Spinal cord (tissue), 10 donors: ENCODE results near the gene LNX1. TPM values are rescaled to one million over a fixed set of nuclear protein-coding genes. Genes with fewer than 3 reads are reported as not detected.

ENCODE experiments used
- DNase-seq, 6 donors: peaks; one replicate each; pipeline versions ENCODE4 v3.0.0 to v3.0.0-alpha.2; 2013 to 2015; ENCODE audit warnings: low spot score in 6 of 6, low read depth in 4 of 6
- H3K27ac ChIP-seq: one replicate; pipeline ENCODE4 v1.5.1; 2013; ENCODE audit warnings: low read depth, low read length, control low read depth
- H3K27me3 ChIP-seq: one replicate; pipeline ENCODE4 v1.6.1; 2013; ENCODE audit warnings: low read length; ENCODE audit not compliant: control insufficient read depth, insufficient read depth
- H3K36me3 ChIP-seq: one replicate; pipeline ENCODE4 v1.6.1; 2013; ENCODE audit warnings: low read length; ENCODE audit not compliant: control insufficient read depth, insufficient read depth
- H3K4me1 ChIP-seq: one replicate; pipeline ENCODE4 v1.6.1; 2013; ENCODE audit warnings: low read length; ENCODE audit not compliant: control insufficient read depth, insufficient read depth
- H3K4me3 ChIP-seq: one replicate; pipeline ENCODE4 v1.5.1; 2013; ENCODE audit warnings: low read depth, low read length, control low read depth
- H3K9me3 ChIP-seq: one replicate; pipeline ENCODE4 v1.6.1; 2013; ENCODE audit warnings: low read length; ENCODE audit not compliant: control insufficient read depth, insufficient read depth
- WGBS: methylation state at CpG from one replicate; pipeline ENCODE4 v1.1.5; 2013; ENCODE audit warnings: missing lambda C conversion rate; ENCODE audit not compliant: insufficient coverage; 5-methylcytosine and 5-hydroxymethylcytosine counted together
- polyA plus RNA-seq, 2 donors: library from polyadenylated mRNA; unstranded; fragments of 120-200 nt; gene quantifications; one replicate each; pipeline ENCODE4 v1.2.1, GENCODE V29; 2013; ENCODE audit not compliant: insufficient read length in 2 of 2
- total RNA-seq, 2 donors: library from RNA; depleted of rRNA in 1 of 2; stranded (reverse); fragments of 120-200 nt in 1 of 2; fragments of >200 nt in 1 of 2; gene quantifications; one replicate each; pipeline versions ENCODE4 v1.2.3 to v1.2.4, GENCODE V29; 2013 to 2014
- donor health status: healthy.

Gene LNX1
- total and polyA plus RNA-seq, 4 donors, result 7.6 to 13.3 (median 11.0) TPM

GRCh38 chr4:53592686-53593501 lies 1.6 kb upstream of the LNX1 start:
- Histone ChIP-seq H3K36me3 (no peaks in the 10 kb centered on the region), H3K27me3 (peaks cover 11% of the 10 kb centered on the region), H3K4me1 (peaks cover 11% of the 10 kb centered on the region), H3K27ac (no peak overlapping the region), H3K4me3 (peak overlapping the region; percentile 6), H3K9me3 (no peaks in the 10 kb centered on the region)
- WGBS, result 14% methylated on average over 9 of the region's 20 CpGs
- no peak for DNase-seq

GRCh38 chr4:53592122-53592521 lies 836 bp upstream of the LNX1 start:
- H3K36me3 ChIP-seq, result no peaks in the 10 kb centered on the region
- no peak overlapping the region for H3K4me3 ChIP-seq
- H3K27me3 ChIP-seq, result peaks cover 11% of the 10 kb centered on the region
- H3K27ac ChIP-seq, result no peak overlapping the region
- H3K4me1 ChIP-seq, result peaks cover 11% of the 10 kb centered on the region
- no peak for DNase-seq
- H3K9me3 ChIP-seq, result no peaks in the 10 kb centered on the region
- 67% methylated on average over 8 of the region's 8 CpGs for WGBS

- H3K4me1 ChIP-seq, result peaks cover 11% of the 10 kb centered on the region
- no peaks in the 10 kb centered on the region for H3K9me3 ChIP-seq
- H3K36me3 ChIP-seq, result no peaks in the 10 kb centered on the region
- no peak overlapping the region for H3K4me3 ChIP-seq
- no peak overlapping the region for H3K27ac ChIP-seq
- WGBS, result no CpG with 5 or more reads among the region's 2 CpGs
- no peak for DNase-seq
- H3K27me3 ChIP-seq, result peaks cover 11% of the 10 kb centered on the region
These were observed 1.1 kb downstream of the LNX1 start for GRCh38 chr4:53590187-53590586.

GRCh38 chr4:53589511-53589910 lies 1.8 kb downstream of the LNX1 start:
- H3K4me1 ChIP-seq, result peaks cover 11% of the 10 kb centered on the region
- H3K36me3 ChIP-seq, result no peaks in the 10 kb centered on the region
- H3K27ac ChIP-seq, result no peak overlapping the region
- no peaks in the 10 kb centered on the region for H3K9me3 ChIP-seq
- H3K27me3 ChIP-seq, result peaks cover 11% of the 10 kb centered on the region
- no peak overlapping the region for H3K4me3 ChIP-seq
- WGBS, result no CpG with 5 or more reads among the region's 2 CpGs
- no peak for DNase-seq

GRCh38 chr4:53587135-53587534 lies 4.2 kb downstream of the LNX1 start:
- Histone ChIP-seq H3K36me3 (no peaks in the 10 kb centered on the region), H3K4me3 (no peak overlapping the region), H3K27ac (no peak overlapping the region), H3K4me1 (peaks cover 5% of the 10 kb centered on the region), H3K27me3 (peaks cover 11% of the 10 kb centered on the region), H3K9me3 (no peaks in the 10 kb centered on the region)
- 40% methylated on average over 1 of the region's 2 CpGs for WGBS
- DNase-seq, result no peak

- no peaks in the 10 kb centered on the region for H3K36me3 ChIP-seq
- WGBS, result 100% methylated on average over 2 of the region's 6 CpGs
- peak in 1 of 6 donors; percentile 61 for DNase-seq
- no peaks in the 10 kb centered on the region for H3K9me3 ChIP-seq
- H3K27ac ChIP-seq, result no peak overlapping the region
- H3K27me3 ChIP-seq, result peaks cover 6% of the 10 kb centered on the region
- H3K4me1 ChIP-seq, result peaks cover 2% of the 10 kb centered on the region
- H3K4me3 ChIP-seq, result no peak overlapping the region
These were observed 5.0 kb downstream of the LNX1 start for GRCh38 chr4:53586121-53586816.

GRCh38 chr4:53584658-53585057 lies 6.6 kb downstream of the LNX1 start:
- Histone ChIP-seq H3K27me3 (no peaks in the 10 kb centered on the region), H3K9me3 (no peaks in the 10 kb centered on the region), H3K36me3 (no peaks in the 10 kb centered on the region), H3K4me1 (no peaks in the 10 kb centered on the region), H3K27ac (no peak overlapping the region), H3K4me3 (no peak overlapping the region)
- 20% methylated on average over 1 of the region's 4 CpGs for WGBS
- no peak for DNase-seq

- Histone ChIP-seq H3K9me3 (no peaks in the 10 kb centered on the region), H3K4me3 (no peak overlapping the region), H3K27ac (no peak overlapping the region), H3K4me1 (no peaks in the 10 kb centered on the region), H3K27me3 (no peaks in the 10 kb centered on the region), H3K36me3 (no peaks in the 10 kb centered on the region)
- no peak for DNase-seq
- WGBS, result 100% methylated on average over 2 of the region's 3 CpGs
These were observed 7.8 kb downstream of the LNX1 start for GRCh38 chr4:53583513-53583912.

GRCh38 chr4:53582194-53582593 lies 9.1 kb downstream of the LNX1 start:
- WGBS, result 56% methylated on average over 4 of the region's 4 CpGs
- H3K4me1 ChIP-seq, result no peaks in the 10 kb centered on the region
- H3K36me3 ChIP-seq, result no peaks in the 10 kb centered on the region
- no peak for DNase-seq
- no peaks in the 10 kb centered on the region for H3K27me3 ChIP-seq
- no peak overlapping the region for H3K4me3 ChIP-seq
- no peaks in the 10 kb centered on the region for H3K9me3 ChIP-seq
- H3K27ac ChIP-seq, result no peak overlapping the region

GRCh38 chr4:53580274-53580673 lies 11.0 kb downstream of the LNX1 start:
- WGBS, result 100% methylated on average over 1 of the region's 3 CpGs
- Histone ChIP-seq H3K36me3 (no peaks in the 10 kb centered on the region), H3K4me1 (peaks cover 3% of the 10 kb centered on the region), H3K27ac (no peak overlapping the region), H3K9me3 (no peaks in the 10 kb centered on the region), H3K4me3 (no peak overlapping the region), H3K27me3 (no peaks in the 10 kb centered on the region)
- DNase-seq, result peak in 1 of 6 donors; percentile 55
